NCI-H524 treated with DMSO at 0.1 percent for 48 hours (cell line): ENCODE measurements around the gene IPO5.

ENCODE experiments used
- DNase-seq: peaks from one replicate; lab custom pipeline; 2025; lab: John Stamatoyannopoulos, UW

The IPO5 gene

DNA sequence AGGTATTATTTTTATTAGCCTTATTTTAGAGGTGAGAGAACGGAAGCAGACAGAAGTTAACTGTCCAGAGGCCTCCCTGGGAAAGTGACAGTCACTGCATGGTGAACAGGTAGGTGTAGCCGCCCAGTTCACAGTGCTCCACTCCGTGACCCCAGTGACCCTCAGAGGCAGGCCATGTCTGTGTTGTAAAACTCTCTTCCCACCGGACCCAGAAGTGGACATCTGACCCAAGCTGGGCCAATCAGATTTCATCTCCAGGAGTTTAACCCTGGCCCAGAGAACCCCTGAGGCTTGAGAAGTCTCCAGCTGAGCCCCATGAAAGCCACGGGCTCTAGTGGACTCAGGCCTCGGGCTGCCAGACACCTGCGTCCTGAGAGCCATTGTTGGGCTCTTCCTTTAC, 105.8 kb downstream of the IPO5 start:
- DNase-seq, result no peak

- DNase-seq, result no peak
Observed at GRCh38 chr13:98060282-98060681, 106.8 kb downstream of the IPO5 start.

DNA sequence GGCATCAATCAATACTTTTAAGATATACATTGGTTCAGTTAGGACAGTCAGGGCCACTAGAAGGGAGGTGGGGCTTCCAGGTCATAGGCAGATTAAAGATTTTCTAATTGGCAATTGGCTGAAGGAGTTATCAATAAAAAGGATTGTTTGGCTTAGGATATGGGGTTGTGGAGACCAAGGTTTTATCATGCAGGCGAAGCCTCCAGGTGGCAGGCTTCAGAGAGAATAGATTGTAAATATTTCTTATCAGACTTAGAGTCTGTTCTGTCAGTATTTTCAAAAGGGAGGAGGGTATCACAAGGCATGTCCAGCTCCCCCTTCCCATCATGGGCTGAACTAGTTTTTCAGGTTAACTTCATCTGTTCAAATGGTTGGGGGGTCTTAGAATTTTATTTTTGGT, 112.0 kb downstream of the IPO5 start:
- DNase-seq, result no peak

DNA sequence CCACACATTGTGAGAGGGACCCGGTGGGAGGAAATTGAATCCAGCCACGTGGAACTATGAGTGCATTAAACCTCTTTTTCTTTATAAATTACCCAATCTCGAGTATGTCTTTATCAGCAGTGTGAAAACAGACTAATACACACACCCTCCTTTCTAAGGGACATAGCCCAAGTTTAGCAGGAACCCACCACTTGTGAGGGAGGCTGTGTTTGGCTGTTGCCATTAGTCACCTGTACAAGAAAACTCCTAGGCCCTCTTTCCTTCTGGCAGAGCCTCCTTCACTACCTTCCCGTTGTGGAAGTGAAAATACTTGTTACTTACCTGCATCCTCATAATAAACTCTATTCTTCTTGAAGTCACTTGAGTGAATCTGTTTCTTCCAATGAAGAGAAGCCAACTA, 113.2 kb downstream of the IPO5 start:
- DNase-seq, result no peak

DNA sequence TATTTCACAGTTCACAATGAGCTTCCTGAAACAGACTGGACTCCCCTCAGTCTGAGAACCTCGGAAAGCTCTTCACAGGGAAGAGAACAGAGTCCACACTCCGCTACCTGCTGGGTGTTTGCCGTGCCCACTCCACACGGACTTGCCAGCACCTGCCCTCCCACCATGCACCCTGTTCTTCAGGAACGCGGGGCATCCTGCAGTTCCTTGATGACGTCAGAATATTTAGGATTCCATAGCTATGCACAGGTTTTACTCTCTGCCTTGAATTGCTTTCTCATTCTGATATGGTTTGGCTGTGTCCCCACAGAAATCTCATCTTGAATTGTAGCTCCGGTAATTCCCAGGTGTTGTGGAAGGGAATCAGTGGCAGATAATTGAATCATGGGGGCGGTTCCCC, 115.0 kb downstream of the IPO5 start:
- no peak for DNase-seq

DNA sequence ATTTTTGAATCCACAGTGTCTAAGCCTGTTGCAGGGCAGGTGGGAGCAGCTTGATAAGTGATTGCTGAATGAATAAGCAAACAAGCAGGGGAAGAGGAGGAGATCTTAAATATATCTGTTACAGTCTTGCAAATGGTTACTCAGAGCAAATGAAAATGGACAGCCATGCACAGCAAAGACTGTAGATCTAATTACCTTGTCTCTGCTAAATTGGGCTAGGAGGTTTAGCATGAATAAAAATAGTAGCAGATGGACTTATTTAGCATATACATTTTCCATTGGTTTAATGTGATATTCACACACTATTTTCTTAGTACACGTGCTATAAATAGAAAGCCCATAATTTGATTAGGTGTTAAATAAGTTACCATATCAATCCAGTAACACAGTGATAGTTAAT, 116.5 kb downstream of the IPO5 start:
- DNase-seq, result no peak

- DNase-seq, result no peak
Observed at GRCh38 chr13:98071316-98071715, 117.8 kb downstream of the IPO5 start.

GRCh38 chr13:98072476-98072875, 119.0 kb downstream of the IPO5 start:
- DNase-seq, result no peak
